Prostate gland (tissue), 2 donors: Measurements from ENCODE around the gene SH2D2A. TPM values are rescaled to one million over a fixed set of nuclear protein-coding genes. Genes with fewer than 3 reads are reported as not detected.
A peak's percentile ranks its signal among the peaks of the same experiment; 100 is the strongest.

Experiments
- DNase-seq: peaks from one replicate; pipeline ENCODE4 v3.0.0-alpha.2; 2019; ENCODE audit warnings: low spot score
- H3K27ac ChIP-seq, 2 donors: fragments of 200-600 bp; sonication (generic); 2 replicates each; pipeline ENCODE4 v1.5.1; 2017 to 2019
- H3K27me3 ChIP-seq: fragments of 200-600 bp; sonication (generic); replicated peaks from 2 replicates; pipeline ENCODE4 v1.5.1; 2019; ENCODE audit not compliant: insufficient read depth
- H3K36me3 ChIP-seq, 2 donors: fragments of 200-600 bp; sonication (generic); 1 replicate in 1 of 2; 2 replicates in 1 of 2; pipeline versions ENCODE4 v1.5.1 to v1.8.1; 2017 to 2019
- H3K4me1 ChIP-seq: fragments of 200-600 bp; sonication (generic); replicated peaks from 2 replicates; pipeline ENCODE4 v1.5.1; 2019
- H3K4me3 ChIP-seq, 2 donors: fragments of 200-600 bp; sonication (generic); 2 replicates each; pipeline ENCODE4 v1.5.1; 2017 to 2019
- H3K9me3 ChIP-seq: fragments of 200-600 bp; sonication (generic); 2 replicates; pipeline ENCODE4 v1.5.1; 2017
- CTCF ChIP-seq, 4 experiments: fragments of 200-600 bp in 2 of 4; fragments of 450-650 bp in 2 of 4; sonication (generic) in 2 of 4; IDR thresholded peaks; 1 replicate in 3 of 4; 2 replicates in 1 of 4; pipeline ENCODE4 v1.5.1; 2016 to 2019; ENCODE audit warnings: antibody characterized with exemption in 4 of 4, mild to moderate bottlenecking in 2 of 4, moderate library complexity in 2 of 4
- POLR2A ChIP-seq: fragments of 450-650 bp; IDR thresholded peaks from one replicate; pipeline ENCODE4 v1.6.1; 2016; ENCODE audit warnings: antibody characterized with exemption, mild to moderate bottlenecking
- POLR2AphosphoS5 ChIP-seq: sonication (generic); formaldehyde crosslinking; IDR thresholded peaks from one replicate; pipeline ENCODE4 v1.6.1; 2017; ENCODE audit warnings: antibody characterized with exemption
- WGBS: methylation state at CpG from one replicate; pipeline ENCODE4 v1.1.5; 2018; 5-methylcytosine and 5-hydroxymethylcytosine counted together
- intact Hi-C: fragments of 100-400 bp; cut with DNase I; formaldehyde crosslinking; loops from one replicate; pipeline ENCODE4 v1.14.2; 2022
- total RNA-seq, 2 donors: library from RNA; depleted of rRNA; stranded (reverse); fragments of >200 nt; gene quantifications; one replicate each; pipeline ENCODE4 v1.1.0, GENCODE V29; 2016

The SH2D2A gene
- total RNA-seq, 2 donors from 2014 or later = 0.80 TPM; not detected in 1

- no peak for DNase-seq
- H3K36me3 ChIP-seq = no peaks in the 10 kb centered on the region
- intact Hi-C loops = no loop called here
- H3K9me3 ChIP-seq = no peaks in the 10 kb centered on the region
- H3K4me3 ChIP-seq = peak overlapping the region in 1 of 2 donors; percentile 5
- TF ChIP-seq CTCF (IDR thresholded peaks at IDR 0.05) (no peak), POLR2AphosphoS5 (no peak), POLR2A (no peak)
- 73% methylated on average over 10 of the region's 10 CpGs for WGBS
- peak overlapping the region; percentile 57 to 61 for H3K27ac ChIP-seq
- no peaks in the 10 kb centered on the region for H3K27me3 ChIP-seq
- peaks cover 5% of the 10 kb centered on the region for H3K4me1 ChIP-seq
Measured at GRCh38 chr1:156815961-156816422, 656 bp downstream of the SH2D2A start.

GRCh38 chr1:156815307-156815826 is 1.3 kb downstream of the SH2D2A start:
- no peaks in the 10 kb centered on the region for H3K9me3 ChIP-seq
- H3K36me3 ChIP-seq = no peaks in the 10 kb centered on the region
- peaks cover 5% of the 10 kb centered on the region for H3K4me1 ChIP-seq
- no peak for DNase-seq
- H3K27me3 ChIP-seq = no peaks in the 10 kb centered on the region
- intact Hi-C loops = no loop called here
- 70% methylated on average over 5 of the region's 5 CpGs for WGBS
- TF ChIP-seq POLR2A = no peak
- no peak for TF ChIP-seq CTCF (IDR thresholded peaks at IDR 0.05)
- peak; percentile 12 for TF ChIP-seq POLR2AphosphoS5
- H3K27ac ChIP-seq = peak overlapping the region; percentile 22 to 57
- H3K4me3 ChIP-seq = peak overlapping the region in 1 of 2 donors; percentile 5

- no peaks in the 10 kb centered on the region for H3K27me3 ChIP-seq
- intact Hi-C loops = no loop called here
- peaks cover 5% of the 10 kb centered on the region for H3K4me1 ChIP-seq
- no peak for DNase-seq
- H3K9me3 ChIP-seq = no peaks in the 10 kb centered on the region
- 84% methylated on average over 7 of the region's 7 CpGs for WGBS
- no peak overlapping the region for H3K4me3 ChIP-seq
- no peak for TF ChIP-seq POLR2A
- peak overlapping the region; percentile 8 to 22 for H3K27ac ChIP-seq
- H3K36me3 ChIP-seq = no peaks in the 10 kb centered on the region
Measured at GRCh38 chr1:156814571-156815260, 1.9 kb downstream of the SH2D2A start.

- Histone ChIP-seq H3K4me1 (peaks cover 5% of the 10 kb centered on the region), H3K4me3 (peak overlapping the region; percentile 18 to 35), H3K9me3 (no peaks in the 10 kb centered on the region), H3K27ac (no peak overlapping the region), H3K27me3 (no peaks in the 10 kb centered on the region), H3K36me3 (no peaks in the 10 kb centered on the region)
- TF ChIP-seq CTCF (IDR thresholded peaks at IDR 0.05) (peak; percentile 18 to 70 (median 50)), POLR2AphosphoS5 (no peak)
- intact Hi-C loops = no loop called here
- 15% methylated on average over 47 of the region's 60 CpGs for WGBS
- DNase-seq = peak; percentile 36
Measured at GRCh38 chr1:156813750-156814570, 2.7 kb downstream of the SH2D2A start.

GRCh38 chr1:156813298-156813697 is 3.4 kb downstream of the SH2D2A start:
- H3K4me1 ChIP-seq = peaks cover 5% of the 10 kb centered on the region
- 61% methylated on average over 10 of the region's 10 CpGs for WGBS
- no peaks in the 10 kb centered on the region for H3K9me3 ChIP-seq
- H3K27me3 ChIP-seq = no peaks in the 10 kb centered on the region
- TF ChIP-seq POLR2A (no peak), CTCF (IDR thresholded peaks at IDR 0.05) (no peak), POLR2AphosphoS5 (no peak)
- intact Hi-C loops = no loop called here
- H3K27ac ChIP-seq = no peak overlapping the region
- peak overlapping the region; percentile 18 to 35 for H3K4me3 ChIP-seq
- DNase-seq = no peak
- no peaks in the 10 kb centered on the region for H3K36me3 ChIP-seq
